Stimulated activated effector memory CD8-positive, alpha-beta T cell treated with anti-CD3 and anti-CD28 coated beads, Interleukin-12 subunit alpha, Interleukin-12 subunit beta, amount 100 ng/mL, for 72 hours (primary cell): ENCODE data around the gene PTGR2.
"Not testable (repeated sequence)": the region's sequence is repeated elsewhere in the genome, so short reads cannot be mapped to it uniquely, and the experiment has no call there.

ENCODE experiments used
- ATAC-seq: fragments of 150-1000 bp; cut with Tn5 transposase; 2 replicates; pipeline ENCODE4 v1.10.0; 2021
- DNase-seq, 2 donors: peaks; one replicate each; pipeline ENCODE4 v3.0.0; 2021 to 2022; ENCODE audit warnings: low spot score in 2 of 2
- H3K27ac Mint-ChIP-seq: one replicate; pipeline ENCODE4 v1.8.0; 2022; ENCODE audit warnings: mild to moderate bottlenecking, mixed read lengths
- H3K36me3 Mint-ChIP-seq: one replicate; pipeline ENCODE4 v1.8.0; 2022; ENCODE audit warnings: mild to moderate bottlenecking, mixed read lengths
- H3K4me1 Mint-ChIP-seq: one replicate; pipeline ENCODE4 v1.8.0; 2022; ENCODE audit warnings: mixed read lengths
- H3K4me3 Mint-ChIP-seq: one replicate; pipeline ENCODE4 v1.8.0; 2022; ENCODE audit warnings: mild to moderate bottlenecking, mixed read lengths
- H3K9me3 Mint-ChIP-seq: one replicate; pipeline ENCODE4 v1.8.0; 2022; ENCODE audit warnings: mixed read lengths

Gene PTGR2

DNA sequence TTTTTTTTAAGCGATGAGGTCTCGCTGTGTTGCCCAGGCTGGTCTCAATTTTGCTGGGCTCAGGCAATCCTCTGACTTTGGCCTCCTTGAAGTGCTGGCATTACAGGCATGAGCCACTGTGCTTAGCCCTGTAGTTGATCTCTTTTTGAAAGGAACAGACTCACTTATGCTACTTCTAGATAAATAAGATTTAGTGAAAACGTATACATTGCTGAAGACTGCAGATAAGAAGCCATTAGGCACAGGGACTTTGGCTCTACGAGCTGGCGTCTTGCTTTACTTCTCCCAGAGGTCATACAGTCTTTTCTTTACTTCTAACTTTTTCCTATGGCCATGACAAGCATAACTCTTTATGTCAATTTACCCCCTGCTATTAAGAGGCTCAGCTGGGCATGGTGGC is 9.4 kb downstream of the PTGR2 start:
- H3K4me3 Mint-ChIP-seq = no peak overlapping the region
- DNase-seq = no peak
- H3K4me1 Mint-ChIP-seq = no peaks in the 10 kb centered on the region
- no peaks in the 10 kb centered on the region for H3K36me3 Mint-ChIP-seq
- no peaks in the 10 kb centered on the region for H3K9me3 Mint-ChIP-seq
- no peak overlapping the region for H3K27ac Mint-ChIP-seq
- no peak for ATAC-seq

DNA sequence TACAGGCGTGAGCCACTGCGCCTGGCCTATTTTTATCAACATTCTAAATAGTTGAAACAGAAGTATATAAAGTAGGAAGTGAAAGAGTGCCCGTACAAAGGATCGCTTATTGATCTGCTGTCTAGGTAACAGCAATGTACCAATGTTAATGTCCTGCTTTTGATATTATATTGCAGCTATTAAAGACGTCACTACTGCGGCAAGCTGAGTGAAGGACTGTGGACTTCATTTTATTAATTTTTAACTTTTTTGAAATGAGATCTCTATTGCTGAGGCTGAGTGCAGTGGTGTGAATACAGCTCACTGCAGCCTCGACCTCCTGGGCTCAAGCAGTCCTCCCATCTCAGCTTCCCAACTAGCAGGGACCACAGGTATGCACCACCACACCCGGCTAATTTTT is 10.8 kb downstream of the PTGR2 start:
- no peak overlapping the region for H3K4me3 Mint-ChIP-seq
- no peak for ATAC-seq

DNA sequence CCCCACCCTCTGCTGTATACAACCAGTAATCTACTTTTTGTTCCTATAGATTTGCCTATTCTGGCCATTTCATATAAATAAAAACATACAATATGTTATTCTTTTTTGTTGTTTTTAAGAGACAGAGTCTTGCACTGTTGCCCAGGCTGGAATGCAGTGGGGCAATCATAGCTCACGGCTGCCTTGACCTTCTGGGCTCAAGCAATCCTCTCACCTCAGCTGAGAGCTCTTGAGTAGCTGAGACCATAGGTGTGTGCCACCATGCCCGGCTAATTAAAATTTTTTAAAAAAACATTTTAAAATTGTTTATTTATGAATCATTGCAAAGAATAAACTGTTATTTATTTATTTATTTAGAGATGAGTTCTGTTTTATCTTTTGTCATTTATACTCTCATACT is 11.6 kb downstream of the PTGR2 start:
- DNase-seq = no peak
- ATAC-seq = no peak
- Mint-ChIP-seq H3K9me3 (no peaks in the 10 kb centered on the region), H3K4me1 (no peaks in the 10 kb centered on the region), H3K4me3 (no peak overlapping the region), H3K36me3 (no peaks in the 10 kb centered on the region), H3K27ac (no peak overlapping the region)

More for the DNA sequence above, 10.8 kb downstream of the PTGR2 start:
- no peaks in the 10 kb centered on the region for H3K36me3 Mint-ChIP-seq
- H3K27ac Mint-ChIP-seq = no peak overlapping the region
- no peaks in the 10 kb centered on the region for H3K4me1 Mint-ChIP-seq
- no peaks in the 10 kb centered on the region for H3K9me3 Mint-ChIP-seq
- DNase-seq = no peak

DNA sequence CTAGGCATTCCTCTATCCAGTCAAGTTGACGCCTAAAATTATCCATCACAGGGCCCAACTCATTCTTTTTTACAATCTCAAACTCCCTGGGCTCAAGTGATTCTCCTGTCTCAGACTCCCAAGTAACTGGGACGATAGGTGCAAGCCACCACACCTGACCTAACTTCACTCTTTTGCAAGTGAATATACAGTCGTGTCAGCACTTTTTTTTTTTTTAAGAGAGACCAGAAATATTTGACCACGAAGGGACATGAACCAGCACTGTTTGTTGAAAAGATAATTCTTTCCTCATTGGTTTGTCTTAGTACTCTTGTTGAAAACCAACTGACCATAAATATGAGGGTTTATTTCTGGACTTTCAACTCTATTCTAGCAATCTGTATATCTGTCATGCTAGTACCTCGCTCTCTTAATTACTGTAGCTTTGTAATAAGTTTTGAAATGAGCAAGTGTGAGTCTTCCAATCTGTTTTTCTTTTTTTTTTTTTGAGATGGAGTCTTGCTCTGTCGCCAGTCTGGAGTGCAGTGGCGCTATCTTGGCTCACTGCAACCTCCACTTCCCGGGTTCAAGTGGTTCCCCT is 14.0 kb downstream of the PTGR2 start:
- Mint-ChIP-seq H3K4me3 (no peak overlapping the region), H3K9me3 (no peaks in the 10 kb centered on the region), H3K27ac (no peak overlapping the region), H3K36me3 (no peaks in the 10 kb centered on the region), H3K4me1 (no peaks in the 10 kb centered on the region)
- ATAC-seq (no peak), DNase-seq (no peak)

DNA sequence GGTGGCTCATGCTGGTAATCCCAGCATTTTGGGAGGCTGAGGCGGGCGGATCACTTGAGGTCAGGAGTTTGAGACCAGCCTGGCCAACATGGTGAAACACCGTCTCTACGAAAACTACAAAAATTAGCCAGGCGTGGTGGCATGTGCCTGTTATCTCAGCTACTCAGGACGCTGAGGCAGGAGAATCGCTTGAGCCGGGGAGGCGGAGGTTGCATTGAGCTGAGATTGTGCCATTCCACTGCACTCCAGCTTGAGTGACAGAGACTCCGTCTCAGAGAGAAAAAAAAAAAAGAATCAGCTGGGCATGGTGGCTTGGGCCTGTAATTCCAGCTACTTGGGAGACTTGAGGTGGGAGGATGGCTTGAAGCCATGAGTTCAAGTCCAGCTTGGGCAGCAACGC is 18.1 kb downstream of the PTGR2 start:
- not testable (repeated sequence) for H3K4me1 Mint-ChIP-seq, H3K4me3 Mint-ChIP-seq, H3K36me3 Mint-ChIP-seq, ATAC-seq, H3K9me3 Mint-ChIP-seq, H3K27ac Mint-ChIP-seq, DNase-seq

DNA sequence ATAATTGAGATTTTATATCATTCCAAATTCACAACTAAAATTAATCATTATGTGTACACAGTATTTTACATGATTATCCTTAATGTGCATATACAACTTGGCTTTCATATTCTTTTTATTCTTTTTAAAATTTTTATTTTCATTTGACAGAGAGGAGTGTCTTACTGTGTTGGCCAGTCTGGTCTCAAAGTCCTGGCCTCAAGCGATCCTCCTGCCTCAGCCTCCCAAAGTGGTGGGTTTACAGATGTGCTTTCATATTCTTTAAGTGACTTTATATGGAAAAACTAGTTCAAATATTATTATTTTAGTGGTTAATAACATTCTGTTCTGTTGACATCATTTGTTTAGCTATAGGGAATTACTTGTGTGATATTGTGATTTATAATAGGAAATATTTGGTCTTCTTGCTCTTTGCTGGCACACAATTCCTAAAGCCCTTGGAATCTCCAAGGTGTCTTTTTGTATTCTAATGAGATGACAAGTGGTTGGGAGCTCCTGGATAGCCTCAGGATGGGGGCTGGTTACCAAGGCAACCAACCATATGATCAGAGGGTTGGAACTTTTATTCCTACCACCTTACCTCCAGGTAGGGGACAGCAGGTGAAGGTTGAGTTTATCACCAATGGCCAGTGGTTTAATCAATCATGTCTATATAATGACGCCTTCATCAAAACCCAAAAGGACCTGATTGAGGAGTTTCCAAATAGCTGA is 19.0 kb downstream of the PTGR2 start:
- DNase-seq (no peak), ATAC-seq (no peak)
- H3K4me3 Mint-ChIP-seq = no peak overlapping the region
- H3K36me3 Mint-ChIP-seq = no peaks in the 10 kb centered on the region
- no peaks in the 10 kb centered on the region for H3K9me3 Mint-ChIP-seq
- H3K27ac Mint-ChIP-seq = no peak overlapping the region
- H3K4me1 Mint-ChIP-seq = no peaks in the 10 kb centered on the region

DNA sequence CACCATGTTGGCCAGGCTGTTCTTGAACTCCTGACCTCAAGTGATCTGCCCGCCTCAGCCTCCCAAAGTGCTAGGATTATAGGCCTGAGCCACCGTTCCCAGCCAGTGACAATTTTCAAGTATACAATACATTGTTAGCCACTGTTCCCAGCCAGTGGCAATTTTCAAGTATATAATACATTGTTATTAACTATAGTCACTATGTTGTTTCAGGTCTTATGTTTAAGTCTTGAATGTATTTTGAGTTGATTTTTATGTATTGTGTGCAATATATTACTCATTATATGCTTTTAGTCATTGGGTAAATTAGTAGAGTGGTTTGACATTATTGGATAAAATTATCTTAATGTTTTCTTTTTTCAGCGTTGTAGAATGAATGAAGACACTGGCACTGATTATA is 22.0 kb downstream of the PTGR2 start:
- Mint-ChIP-seq H3K4me3 (no peak overlapping the region), H3K4me1 (no peaks in the 10 kb centered on the region), H3K9me3 (no peaks in the 10 kb centered on the region), H3K36me3 (no peaks in the 10 kb centered on the region), H3K27ac (no peak overlapping the region)
- ATAC-seq = no peak
- no peak for DNase-seq

DNA sequence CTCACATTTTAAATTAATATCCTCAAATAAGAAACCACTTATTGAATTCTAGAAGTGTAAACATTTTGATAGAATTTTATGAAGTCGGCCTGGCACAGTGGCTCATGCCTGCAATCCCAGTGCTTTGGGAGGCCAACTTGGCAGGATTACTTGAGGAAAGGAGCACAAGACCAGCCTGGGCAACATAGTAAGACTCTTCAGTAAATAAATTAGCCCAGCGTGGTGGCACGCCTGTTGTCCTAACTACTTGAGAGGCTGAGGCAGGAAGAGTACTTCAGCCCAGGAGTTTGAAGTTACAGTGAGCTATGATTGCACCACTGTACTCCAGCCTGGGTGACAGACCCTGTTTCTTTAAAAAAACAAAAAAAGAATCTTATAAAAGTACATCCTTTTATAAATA is 26.2 kb downstream of the PTGR2 start:
- no peak overlapping the region for H3K4me3 Mint-ChIP-seq
- DNase-seq (no peak), ATAC-seq (no peak)
- H3K36me3 Mint-ChIP-seq = no peaks in the 10 kb centered on the region
- H3K27ac Mint-ChIP-seq = no peak overlapping the region
- no peaks in the 10 kb centered on the region for H3K4me1 Mint-ChIP-seq
- no peaks in the 10 kb centered on the region for H3K9me3 Mint-ChIP-seq

DNA sequence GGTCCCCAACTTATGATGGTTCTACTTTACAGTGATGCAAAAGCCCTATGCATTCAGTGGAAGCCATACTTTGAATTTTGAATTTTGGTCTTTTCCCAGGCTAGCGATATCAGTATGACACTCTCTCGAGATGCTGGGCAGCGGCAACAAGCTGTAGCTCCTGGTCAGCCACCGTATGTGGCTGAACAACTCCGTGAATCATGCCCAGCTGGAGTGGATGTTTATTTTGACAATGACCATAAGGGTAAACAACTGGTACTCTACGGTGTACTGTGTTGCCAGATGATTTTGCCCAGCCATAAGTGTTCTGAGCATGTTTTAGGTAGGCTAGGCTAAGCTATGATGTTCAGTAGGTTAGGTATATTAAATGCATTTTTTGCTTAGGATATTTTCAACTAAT is 26.8 kb downstream of the PTGR2 start:
- no peak overlapping the region for H3K4me3 Mint-ChIP-seq
- no peak for ATAC-seq
- no peak overlapping the region for H3K27ac Mint-ChIP-seq

DNA sequence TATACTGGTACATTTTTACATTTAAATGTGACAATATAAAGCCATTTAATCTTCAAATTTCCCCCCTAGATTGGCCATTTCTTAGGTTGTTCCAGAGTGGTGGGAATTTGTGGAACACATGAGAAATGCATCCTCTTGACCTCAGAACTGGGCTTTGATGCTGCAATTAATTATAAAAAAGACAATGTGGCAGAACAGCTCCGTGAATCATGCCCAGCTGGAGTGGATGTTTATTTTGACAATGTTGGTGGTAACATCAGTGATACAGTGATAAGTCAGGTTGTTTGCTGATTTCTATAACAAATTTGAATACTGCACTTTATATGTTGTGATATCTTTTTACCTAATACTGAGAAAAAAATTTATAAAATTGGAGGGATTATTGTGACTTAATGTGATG is 27.4 kb downstream of the PTGR2 start:
- ATAC-seq = no peak

More for the DNA sequence above, 26.8 kb downstream of the PTGR2 start:
- Mint-ChIP-seq H3K36me3 (no peaks in the 10 kb centered on the region), H3K4me1 (no peaks in the 10 kb centered on the region), H3K9me3 (no peaks in the 10 kb centered on the region)
- no peak for DNase-seq

DNA sequence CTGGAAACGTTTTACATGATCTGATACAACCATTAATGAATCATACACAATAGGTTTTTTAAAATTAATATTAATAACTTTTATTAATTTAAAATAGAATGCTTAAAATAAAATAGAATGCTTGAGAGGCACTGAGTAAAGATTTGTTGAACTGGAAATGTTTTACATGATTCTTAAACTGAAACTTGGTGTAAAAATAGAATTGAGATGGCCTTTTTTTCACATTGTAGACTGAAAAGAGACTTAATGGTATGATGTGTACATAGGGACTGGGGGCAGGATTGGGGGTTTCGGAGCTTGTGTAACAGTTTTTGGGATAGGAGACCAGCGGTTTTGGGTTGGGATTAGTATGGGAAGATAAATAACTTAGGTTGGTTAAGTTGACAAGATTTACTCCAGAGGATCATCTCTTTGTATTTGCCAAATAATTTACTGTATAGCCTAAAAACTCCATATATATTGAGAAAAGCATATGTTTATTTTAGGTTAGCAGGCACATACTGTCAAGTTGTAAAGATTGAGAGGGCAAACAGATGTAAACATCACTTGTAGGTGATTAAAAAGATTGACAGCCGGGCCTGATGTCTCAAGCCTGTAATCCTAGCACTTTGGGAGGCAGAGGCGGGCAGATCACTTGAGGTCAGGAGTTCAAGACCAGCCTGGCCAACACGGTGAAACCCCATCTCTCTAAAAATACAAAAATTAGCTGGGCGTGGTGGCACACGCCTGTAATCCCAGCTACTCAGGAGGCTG is 33.0 kb downstream of the PTGR2 start:
- H3K4me3 Mint-ChIP-seq = peak overlapping the region; percentile 96
- H3K9me3 Mint-ChIP-seq = no peaks in the 10 kb centered on the region
- peak overlapping the region; percentile 99 for H3K27ac Mint-ChIP-seq
- peaks cover 23% of the 10 kb centered on the region for H3K36me3 Mint-ChIP-seq
- H3K4me1 Mint-ChIP-seq = peaks cover 45% of the 10 kb centered on the region
- ATAC-seq (no peak), DNase-seq (no peak)

More for the DNA sequence above, 27.4 kb downstream of the PTGR2 start:
- Mint-ChIP-seq H3K36me3 (no peaks in the 10 kb centered on the region), H3K4me1 (no peaks in the 10 kb centered on the region), H3K27ac (no peak overlapping the region), H3K4me3 (no peak overlapping the region), H3K9me3 (no peaks in the 10 kb centered on the region)
- DNase-seq = no peak

DNA sequence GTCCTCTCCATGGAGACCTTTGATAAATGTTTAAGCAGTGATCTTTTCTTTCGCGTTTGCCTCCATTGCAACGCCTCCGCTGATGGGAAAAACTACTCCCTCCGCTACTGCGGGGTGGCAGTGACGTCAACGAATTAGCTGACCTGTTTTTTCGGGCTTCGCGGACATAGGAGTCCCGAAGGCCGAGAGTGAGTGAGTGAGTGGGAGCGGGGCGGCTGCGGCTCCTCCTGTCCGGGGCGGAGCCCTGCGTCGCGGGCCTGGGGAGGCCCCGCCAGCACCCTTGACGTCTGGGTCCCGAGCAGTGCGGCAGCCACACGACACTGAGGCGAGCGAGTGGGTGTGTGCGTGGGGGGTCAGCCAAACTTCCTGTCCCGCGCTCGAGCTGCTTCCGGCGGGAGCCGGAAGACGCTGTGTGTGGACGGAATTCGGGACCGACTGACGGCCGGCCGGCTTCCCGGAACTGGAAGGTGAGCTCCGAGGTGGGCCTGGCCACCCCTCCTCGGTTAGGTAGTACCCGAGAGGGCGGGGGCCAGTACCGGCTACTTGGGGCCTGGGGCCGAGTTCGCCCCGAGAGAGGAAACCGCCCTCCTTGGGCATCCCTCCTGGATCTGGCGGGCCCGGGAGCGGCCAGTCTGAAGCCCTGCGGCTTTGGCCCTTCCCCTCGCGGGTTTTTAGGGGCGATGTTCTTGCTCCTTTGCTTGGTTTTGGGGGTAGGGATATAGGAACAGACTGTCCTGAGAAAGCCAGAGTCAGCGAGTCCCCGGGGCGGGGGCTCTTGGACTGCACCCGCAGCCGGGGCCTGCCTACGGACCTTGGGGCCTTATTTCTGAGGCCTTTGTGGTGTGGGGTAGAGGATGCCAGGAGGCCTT is 35.1 kb downstream of the PTGR2 start, which contains the start of gene ZNF410:
Gene ZNF410, plus strand, starts transcription at position 411 of the 869 bp plus-strand sequence. CDS start 5,317 bp downstream, outside the sequence.
- peaks cover 48% of the 10 kb centered on the region for H3K4me1 Mint-ChIP-seq
- peak within 1 kb of the TSS; percentile 96 for H3K4me3 Mint-ChIP-seq
- no peaks in the 10 kb centered on the region for H3K9me3 Mint-ChIP-seq
- H3K27ac Mint-ChIP-seq = peak within 1 kb of the TSS; percentile 99
- DNase-seq = peak; percentile 82 to 95
- H3K36me3 Mint-ChIP-seq = peaks cover 42% of the 10 kb centered on the region
- peak; percentile 100 for ATAC-seq

DNA sequence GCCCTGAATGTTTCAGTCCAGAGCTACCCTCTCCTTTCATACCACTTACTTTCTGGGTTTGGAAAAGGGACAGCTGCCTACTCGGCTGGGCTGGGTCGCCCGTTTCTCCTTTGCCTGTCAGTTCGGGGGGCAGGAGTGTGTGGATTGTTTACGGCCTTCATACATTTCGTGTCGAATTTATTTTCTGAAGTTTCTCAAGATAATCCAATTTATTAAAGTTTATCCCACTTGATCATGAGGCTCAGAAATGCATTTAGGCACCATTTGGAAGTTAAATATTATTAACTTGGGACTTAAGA is 35.6 kb downstream of the PTGR2 start:
- DNase-seq = no peak
- H3K4me3 Mint-ChIP-seq = peak overlapping the region; percentile 96
- ATAC-seq = no peak
- H3K27ac Mint-ChIP-seq = peak overlapping the region; percentile 99
- peaks cover 48% of the 10 kb centered on the region for H3K4me1 Mint-ChIP-seq
- no peaks in the 10 kb centered on the region for H3K9me3 Mint-ChIP-seq
- peaks cover 48% of the 10 kb centered on the region for H3K36me3 Mint-ChIP-seq

DNA sequence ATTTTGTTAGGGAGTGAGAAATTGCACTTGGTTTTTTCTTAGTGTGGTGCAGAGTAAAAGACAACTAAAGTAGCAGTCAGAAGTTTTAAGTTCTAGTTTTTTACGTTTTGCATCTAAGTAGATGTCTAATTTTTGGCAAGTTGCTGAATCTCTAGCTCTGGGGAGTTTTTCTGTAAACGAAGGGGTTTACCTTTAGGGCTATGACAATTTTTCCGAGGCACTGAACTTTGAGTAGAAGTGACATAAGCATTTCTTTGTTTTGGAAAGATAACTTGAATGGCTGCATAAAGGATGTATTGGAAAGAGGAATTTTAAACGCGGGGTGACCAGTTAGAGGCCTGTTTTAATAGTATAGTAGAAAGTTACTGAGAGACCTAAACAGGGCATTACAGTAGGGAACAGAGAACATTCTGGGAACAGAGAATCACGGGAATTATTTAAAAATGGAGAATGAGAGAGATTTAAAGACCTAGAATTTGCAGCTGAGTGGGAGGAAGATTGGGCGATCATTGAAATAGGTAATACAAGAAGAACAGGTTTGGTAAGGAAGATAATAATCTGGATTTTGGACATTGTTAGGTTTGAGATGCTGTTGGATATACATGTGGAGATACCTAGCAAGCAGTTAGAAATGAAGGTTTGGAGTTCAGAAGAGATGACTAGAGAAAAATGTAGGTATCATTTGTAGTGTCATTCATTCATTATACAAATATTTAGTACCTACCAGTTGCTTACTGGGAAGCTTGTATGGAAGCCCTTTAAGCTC is 36.2 kb downstream of the PTGR2 start:
- ATAC-seq = no peak
- H3K4me1 Mint-ChIP-seq = peaks cover 48% of the 10 kb centered on the region
- H3K36me3 Mint-ChIP-seq = peaks cover 54% of the 10 kb centered on the region
- DNase-seq = no peak
- peak overlapping the region; percentile 99 for H3K27ac Mint-ChIP-seq
- no peaks in the 10 kb centered on the region for H3K9me3 Mint-ChIP-seq
- peak overlapping the region; percentile 96 for H3K4me3 Mint-ChIP-seq

DNA sequence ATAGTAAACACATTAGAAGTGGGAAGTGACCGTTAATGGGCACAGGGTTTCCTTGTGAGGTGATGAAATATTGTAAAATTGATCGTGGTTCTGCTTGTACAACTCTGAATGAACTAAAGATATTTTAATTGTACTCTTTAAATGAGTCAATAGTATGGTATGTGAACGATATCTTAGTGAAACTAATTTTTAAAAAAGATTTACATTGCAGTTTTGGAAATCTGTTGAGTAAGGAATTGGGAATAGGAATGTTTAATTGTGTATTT is 36.8 kb downstream of the PTGR2 start:
- Mint-ChIP-seq H3K36me3 (peaks cover 59% of the 10 kb centered on the region), H3K27ac (peak overlapping the region; percentile 99), H3K9me3 (no peaks in the 10 kb centered on the region), H3K4me1 (peaks cover 48% of the 10 kb centered on the region), H3K4me3 (peak overlapping the region; percentile 96)
- ATAC-seq (no peak), DNase-seq (no peak)
